OCI-M1 (cell line): ENCODE data around the gene CSK.

Experiments
- DNase-seq: peaks from one replicate; lab custom pipeline; 2025; lab: John Stamatoyannopoulos, UW

The CSK gene

DNA sequence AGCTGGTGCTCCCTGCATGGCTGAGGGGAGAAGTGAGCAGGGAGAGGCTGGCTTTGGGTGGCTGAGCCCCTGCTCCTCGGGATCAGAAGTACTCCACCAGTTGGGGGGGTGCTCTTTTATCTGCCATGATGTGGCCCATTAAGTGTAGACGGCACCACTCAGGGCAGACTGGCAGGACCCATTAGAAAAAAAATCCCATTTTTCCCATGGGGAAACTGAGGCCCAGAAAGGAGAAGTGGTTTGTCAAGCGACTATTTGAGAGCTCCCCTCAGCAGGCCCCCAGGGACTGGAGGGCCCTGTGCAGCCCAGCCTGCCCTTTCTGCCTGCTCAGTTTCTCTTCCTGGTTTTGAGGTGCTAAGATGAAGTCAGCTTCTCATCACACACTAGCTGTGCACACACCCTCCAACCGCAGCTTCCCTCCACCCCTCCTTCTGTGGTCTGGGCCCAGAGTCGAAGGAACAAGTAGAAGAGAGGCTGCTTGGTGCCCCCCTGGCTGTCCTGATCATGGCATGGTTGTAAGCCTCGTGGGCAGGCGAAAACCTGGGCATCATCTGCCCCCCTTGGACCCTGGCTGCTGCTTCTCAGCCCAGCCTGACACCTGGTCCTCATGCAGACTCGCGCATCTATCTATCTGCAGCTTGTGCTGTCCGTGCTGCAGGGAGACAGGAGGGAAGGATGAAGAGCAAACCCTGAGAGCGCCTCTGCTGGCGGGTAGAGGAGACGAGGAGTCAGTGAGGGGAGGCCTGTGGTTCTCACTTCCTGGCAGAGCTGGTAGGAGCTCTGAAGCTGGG, 5.6 kb downstream of the CSK start:
- peak; percentile 95 for DNase-seq

DNA sequence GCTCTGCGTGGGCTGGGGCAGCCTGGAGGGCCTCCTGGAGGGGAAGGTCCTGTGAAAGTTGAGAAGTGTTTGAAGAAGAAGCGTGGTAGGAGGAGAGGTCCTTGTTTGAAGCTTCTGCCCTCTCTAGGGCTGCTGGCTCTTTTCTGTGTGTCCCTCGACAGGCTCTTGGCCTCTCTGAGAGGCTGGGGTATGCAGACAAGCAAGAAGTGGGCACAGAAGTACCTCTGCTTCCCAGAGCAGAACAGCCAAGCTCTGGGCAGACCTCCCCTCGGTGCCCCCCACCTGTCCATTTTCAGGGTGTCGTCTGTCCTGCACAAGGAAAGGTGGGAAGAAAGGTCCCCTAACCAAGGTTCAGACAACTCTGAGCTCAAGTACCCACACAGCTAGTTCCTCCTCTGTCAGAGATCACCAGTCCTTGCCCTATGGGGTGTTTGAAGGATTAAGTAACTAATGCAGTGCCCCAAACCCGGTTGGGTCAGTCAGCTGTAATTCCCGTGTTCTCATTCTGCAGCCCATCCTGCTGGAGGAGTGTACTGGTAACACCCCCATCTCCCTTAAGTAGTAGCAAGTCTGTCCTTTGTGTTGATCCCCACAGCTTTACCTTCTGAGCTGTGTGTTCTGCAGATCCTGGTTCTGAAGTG, 6.3 kb downstream of the CSK start:
- DNase-seq, result no peak

DNA sequence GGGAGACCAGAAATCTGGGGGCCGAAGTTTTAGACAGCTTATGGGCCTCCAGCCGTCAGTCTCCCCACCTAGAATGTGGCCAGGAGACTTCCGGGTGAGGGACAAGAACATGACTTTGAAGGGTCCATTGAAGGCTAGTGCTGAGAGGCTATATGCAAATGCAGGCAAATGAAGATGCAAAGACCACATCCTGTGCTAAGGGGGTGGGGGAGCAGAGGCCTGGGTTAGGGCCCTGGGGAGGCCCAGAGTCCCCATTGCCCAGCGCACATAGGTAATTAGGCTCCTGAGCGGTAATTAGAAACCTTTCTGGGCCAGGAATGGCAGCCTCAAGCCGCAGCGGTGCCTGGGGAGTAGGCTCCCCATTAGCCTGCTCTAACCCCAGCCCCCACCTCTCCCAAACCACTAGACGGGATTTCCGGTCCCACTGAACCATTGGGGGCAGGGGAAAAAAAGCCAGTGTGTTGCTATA, 6.8 kb downstream of the CSK start:
- DNase-seq, result no peak

DNA sequence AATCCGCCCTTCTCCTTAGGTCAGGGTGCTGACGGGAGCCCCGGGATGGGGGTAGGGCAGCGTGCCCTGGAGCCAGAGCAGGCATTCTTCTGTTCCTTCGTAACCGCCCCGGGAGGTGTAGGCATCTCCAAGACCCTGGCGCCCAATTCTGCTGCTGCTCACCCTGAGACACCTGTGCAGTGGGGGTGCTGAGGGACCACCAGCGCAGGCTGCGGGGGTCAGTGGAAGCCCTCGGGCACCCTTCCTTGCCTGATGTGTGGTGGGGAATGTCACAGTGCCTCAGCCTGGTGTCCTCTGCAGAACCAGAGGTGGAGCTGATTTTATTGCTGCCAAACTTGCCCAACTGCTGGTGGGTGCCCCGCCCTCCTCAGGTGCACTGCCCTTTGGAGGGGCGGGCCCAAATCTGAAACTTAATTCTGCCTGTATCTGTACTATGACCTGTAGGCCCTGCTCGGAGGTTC, 7.3 kb downstream of the CSK start:
- no peak for DNase-seq

DNA sequence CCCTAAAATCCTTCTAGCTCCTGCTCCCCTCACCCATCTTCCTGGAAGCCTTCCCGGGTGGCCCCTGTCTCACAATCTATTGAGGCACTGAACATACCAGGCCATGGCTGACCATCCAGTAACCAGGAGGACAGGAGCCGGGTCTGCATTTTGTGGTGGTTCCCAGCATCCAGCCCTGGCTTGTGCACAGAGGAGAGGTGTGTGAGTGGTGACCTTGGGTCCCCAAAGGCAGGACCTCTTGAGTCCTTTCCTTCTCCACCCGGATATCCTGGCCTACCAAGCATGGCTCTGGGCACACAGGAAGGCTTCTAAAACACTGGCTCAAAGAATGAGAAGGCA, 7.8 kb downstream of the CSK start:
- DNase-seq, result no peak

DNA sequence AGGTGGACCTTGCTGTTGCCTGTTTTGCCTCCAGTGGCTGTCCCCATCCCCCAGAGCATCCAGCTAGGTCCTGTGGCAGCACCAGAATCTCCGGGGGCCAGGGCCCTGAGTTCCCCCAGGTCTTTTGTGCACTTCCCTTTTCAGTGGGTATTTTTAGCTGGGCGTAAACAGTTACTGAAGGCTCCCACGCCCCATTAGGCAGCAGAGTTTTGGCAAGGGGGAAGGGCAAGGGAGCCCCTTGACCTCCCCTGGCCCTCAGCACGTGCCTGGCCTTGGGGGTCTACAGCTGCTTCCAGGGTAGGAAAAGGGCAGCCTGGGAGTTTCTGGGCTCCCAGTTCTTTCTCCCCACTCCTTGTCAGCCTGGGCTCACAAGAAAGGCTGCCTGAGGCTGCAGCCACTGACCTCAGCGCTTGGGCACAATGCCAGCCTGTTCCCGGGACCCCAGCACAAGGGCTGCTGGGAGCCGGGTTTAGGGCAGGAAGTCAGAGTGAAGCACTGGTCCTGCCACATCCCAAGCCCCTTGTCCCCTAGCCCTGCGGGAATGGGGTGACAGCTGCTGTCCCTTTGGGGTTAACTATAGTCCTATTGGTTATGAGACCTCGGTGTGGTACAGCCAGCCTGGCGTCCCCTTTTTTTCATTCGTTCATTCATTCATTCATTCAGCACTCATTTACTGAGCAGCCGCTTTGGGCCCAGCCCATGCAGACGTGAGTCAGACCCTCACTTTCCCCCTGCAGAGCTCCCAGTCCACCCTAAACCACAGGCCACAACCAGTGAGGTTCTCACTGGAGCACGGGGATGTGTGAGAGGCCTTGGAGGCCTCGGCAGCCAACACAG, 8.4 kb downstream of the CSK start:
- DNase-seq, result peak; percentile 88

DNA sequence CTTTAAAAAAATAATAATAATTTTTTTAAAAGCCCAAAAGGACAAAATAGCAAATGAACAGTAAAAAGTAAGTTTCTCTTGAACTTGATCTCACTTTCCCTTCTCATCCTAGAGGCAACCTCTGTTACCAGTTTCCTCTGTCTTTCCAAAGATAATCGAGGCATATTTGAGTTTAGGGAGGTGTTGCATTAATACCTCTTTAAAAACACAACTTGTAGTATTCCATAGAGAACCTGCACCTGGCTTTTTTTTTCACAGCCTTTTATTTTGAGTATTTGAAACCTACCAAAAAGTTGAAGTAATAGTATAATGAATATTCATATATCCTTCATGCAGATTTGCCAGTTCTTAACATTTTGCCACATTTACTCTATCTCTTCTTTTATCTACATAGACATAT, 9.1 kb downstream of the CSK start:
- DNase-seq, result no peak

DNA sequence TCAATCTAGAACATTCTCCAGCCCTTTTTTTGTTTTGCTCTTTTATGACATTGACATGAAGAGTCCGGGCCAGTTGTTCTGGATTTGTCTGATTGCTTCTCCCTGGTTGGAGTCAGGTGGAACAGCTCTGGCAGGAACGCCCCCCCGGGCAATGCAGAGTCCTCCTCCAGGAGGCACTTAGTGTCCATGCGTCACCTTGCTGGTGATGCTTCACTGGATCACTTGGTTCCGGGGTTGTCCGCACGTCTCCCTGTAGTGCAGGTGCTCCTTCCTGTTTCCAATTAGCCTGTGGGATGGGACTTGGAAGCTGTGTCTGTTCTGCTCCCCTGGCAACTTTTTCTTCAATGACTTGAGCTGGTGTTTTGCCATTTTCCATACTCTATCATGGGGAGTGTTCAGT, 9.8 kb downstream of the CSK start:
- no peak for DNase-seq

DNA sequence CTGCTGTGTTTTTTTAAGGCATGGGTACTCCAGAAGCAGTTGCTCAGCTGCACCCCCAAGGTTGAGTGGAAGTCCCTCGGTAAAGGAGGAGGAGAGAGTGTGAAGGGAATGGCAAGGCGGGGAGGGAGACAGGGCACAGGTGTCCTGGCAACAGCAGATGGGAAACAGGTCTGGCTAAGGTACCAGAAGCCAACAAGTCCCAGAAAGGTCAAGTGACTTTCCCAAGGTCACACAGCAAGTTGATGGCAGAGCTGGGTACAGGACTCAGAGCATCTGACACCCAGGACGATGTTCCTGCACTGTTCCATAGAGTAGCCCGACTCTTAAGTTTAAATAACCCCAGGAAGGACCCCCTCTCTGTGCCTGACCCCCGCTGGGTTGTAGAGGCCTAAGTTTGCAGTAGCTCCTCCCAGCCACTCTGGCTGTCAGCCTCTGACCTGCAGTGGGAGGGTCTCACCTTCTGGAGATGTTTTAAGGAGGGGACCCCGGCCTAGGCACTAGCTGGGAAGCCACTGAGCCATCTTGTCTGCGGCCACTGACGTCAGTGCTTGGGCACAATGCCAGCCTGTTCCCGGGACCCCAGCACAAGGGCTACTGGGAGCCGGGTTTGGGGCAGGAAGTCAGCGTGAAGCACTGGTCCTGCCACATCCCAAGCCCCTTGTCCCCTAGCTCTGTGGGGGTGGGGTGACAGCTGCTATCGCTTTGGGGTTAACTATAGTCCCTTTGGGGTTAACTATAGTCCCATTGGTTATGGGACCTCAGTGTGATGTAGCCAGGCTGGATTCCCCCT, 10.5 kb downstream of the CSK start:
- DNase-seq, result no peak

DNA sequence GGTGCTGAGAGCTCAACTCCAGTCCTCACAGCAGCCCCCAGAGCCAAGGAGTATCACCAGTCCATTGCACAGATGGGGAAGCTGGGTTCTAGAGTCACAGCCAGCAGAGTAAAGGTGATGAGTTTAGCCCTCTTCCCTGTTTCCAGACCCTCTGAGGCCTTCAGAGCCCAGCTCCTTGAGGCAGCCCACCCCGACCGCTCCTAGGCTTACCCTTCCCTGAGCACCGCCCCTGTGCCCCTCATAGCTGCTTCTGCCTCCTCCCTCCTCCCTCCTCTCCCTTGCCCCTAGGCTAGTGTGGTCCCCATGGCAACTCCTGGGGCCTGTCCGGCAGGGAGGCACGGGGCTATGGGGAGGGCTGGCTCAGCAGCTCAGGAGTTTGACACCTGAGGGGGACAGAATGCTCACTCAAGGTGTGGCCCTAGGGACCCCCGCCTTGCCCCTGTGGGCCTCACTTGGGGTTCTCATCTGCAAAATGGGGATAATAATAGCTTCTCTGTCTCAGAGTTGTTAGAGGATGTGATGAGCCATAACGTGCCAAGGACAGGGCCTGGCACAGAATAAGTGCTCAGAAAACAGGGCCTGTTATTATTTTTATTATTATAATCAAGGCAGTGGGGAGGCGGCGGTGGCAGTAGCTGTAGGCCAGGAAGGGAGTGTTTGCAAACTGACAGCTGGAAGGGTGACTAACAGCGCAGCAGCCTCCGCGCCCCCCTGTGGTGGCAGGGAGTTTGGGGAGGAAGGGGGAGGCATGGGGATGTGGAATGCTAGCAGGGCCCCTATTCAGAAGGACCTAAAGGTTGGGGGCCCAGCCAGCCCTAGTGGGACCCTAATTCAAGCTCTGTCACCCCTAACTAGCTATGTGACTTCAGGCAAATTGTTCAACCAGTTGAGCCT, 11.5 kb downstream of the CSK start:
- no peak for DNase-seq

DNA sequence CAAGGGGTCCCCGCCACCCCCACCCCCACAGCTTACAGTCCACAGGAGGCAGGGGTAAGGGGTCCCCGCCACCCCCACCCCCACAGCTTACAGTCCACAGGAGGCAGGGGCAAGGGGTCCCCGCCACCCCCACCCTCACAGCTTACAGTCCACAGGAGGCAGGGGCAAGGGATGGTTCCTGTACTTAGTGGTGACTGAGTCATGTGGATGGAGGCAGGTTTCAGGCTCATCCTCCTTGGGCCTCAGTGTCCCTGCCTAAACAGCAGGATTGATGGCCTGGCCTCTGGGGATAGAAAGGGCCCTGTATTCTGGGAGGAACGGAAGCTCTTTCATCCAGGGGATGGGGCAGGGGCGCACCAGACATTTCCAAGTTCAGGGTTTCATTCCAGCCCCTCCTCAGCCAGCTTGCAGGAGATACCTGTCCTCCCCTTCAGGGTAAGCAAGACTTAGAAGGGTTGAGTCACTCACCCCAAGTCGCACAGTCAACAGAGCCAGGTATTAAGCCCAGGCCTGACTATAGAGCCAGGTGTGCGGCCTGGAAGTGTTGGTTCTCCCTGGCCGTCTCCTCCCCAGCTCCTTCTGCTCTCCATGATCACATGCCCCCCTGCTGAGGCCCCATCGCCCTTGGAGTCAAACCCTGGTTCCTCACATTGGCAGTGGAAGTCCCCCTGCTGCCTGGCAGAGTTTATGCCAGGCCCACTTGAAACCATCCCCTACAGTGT, 12.5 kb downstream of the CSK start:
- DNase-seq, result no peak

DNA sequence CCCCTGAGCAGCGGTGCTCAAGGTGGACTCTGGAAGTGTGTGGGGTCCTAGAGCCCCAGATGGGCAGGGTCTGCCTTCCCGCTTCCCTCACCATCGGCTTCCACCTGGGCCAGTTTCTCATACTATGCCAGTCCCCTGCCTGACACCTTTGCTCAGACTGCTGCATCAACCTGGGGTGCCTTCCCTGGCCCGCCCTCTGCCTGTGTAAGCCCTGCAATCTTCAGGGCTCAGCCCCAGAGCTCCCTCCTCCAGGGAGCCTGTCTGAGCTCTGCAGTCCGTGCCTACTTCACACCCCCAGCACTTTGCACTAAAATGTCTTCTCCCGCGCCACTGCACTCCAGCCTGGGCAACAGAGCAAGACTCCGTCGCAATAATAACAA, 13.1 kb downstream of the CSK start:
- DNase-seq, result no peak

DNA sequence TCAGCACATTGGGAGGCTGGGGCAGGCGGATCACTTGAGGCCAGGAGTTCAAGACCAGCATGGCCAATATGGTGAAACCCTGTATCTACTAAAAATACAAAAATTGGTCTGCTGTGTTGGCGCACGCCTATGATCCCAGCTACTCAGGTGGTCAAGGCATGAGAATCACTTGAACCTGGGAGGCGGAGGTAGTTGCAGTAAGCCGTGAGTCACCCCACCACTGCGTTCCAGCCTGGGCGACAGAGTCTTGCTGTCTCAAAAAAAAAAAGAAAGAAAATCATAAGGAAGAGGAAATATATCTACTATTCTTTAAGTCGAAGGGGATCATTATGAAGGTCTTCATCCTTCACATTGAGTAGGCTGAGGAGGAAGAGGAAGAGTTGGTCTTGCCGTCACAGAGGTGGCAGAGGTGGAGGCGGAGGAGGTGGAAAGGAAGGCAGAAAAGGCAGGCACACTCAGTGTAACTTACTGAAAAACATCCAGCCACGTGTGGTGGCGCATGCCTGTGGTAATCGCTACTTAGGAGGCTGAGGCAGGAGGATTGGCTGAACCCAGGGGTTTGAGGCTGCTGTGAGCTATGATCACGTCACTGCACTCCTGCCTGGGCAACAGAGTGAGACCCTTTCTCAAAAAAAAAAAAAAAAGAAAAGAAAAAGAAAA, 14.2 kb downstream of the CSK start:
- DNase-seq, result no peak

DNA sequence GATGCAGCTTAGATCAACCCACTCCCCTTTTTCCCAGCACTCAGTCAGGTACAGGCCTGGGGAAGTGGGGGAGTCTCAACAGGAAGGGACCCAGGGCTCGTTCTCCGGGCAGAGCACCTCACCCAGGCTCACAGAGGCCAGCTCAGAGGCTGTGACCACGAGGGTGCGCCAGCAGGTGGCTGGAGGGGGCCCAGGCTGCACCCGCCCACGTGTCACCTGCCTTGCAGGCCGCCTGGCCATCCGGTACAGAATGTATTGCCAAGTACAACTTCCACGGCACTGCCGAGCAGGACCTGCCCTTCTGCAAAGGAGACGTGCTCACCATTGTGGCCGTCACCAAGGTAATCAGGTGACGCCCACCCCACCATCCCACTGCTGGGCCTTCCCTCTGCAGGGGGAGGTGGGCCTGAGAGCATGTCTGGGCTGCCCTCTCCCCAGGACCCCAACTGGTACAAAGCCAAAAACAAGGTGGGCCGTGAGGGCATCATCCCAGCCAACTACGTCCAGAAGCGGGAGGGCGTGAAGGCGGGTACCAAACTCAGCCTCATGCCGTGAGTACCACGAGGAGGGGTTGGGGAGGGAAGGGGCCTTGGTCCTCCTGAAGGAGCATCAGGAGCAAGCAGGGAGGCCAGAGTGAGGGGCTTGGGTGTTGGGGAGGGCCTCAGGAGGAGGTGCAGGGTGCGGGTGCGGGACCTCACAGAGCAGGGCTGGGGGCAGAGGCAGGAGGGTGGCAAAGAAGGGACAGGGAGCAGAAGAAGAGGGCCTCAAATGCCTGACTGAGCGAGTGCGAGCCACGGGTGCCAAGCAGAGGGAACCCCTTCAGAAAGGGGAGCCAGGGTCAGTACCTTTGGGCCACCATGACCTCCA, 16.7 kb downstream of the CSK start:
- DNase-seq, result no peak

DNA sequence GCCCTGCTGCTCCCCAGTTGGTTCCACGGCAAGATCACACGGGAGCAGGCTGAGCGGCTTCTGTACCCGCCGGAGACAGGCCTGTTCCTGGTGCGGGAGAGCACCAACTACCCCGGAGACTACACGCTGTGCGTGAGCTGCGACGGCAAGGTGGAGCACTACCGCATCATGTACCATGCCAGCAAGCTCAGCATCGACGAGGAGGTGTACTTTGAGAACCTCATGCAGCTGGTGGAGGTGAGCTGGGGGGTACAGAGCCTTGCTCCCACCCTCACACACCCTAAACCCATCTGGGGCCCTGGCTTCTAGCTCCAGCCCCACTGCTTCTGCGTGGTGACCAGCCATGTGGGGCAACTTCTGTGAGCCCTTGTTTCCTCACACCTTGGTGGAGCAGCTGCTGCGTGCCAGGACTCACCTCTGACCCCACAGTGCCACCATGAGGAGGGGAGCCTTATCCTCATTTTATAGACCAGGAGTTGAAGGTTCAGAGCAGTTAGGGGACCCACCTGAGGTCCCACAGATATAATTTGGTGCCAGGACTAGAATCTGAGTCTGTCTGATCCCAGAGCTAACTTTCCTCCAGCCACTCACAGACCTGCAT, 17.5 kb downstream of the CSK start:
- peak; percentile 15 for DNase-seq

DNA sequence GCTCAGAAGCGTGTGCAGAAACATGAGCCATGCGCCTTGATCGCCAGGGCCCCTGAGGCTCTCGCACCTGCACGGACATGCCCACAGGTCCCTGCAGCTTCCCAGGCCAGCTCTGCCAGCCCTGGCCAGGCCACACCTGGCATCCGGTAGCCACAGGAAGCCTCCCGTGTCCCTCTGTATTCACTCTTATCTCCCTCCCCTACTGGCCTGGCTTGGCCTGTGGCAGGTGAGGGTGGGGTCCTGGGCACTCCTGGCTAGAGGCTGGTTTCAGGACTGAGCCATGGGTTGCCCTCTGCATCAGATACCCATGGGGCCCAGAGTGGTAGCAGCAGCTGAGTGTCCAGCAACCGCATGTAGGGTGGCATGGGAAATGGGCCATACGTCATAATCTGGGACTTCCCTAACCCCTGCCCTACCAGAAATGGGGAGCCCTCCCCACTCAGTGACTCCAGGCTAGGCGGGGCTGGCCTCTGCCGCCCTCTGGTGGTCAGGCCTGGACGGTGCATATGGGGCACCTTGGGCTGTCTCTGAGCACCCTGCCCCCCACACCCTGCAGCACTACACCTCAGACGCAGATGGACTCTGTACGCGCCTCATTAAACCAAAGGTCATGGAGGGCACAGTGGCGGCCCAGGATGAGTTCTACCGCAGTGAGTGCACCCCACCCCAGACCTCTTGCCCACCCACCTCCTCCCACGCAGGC, 18.1 kb downstream of the CSK start:
- DNase-seq, result peak; percentile 87

DNA sequence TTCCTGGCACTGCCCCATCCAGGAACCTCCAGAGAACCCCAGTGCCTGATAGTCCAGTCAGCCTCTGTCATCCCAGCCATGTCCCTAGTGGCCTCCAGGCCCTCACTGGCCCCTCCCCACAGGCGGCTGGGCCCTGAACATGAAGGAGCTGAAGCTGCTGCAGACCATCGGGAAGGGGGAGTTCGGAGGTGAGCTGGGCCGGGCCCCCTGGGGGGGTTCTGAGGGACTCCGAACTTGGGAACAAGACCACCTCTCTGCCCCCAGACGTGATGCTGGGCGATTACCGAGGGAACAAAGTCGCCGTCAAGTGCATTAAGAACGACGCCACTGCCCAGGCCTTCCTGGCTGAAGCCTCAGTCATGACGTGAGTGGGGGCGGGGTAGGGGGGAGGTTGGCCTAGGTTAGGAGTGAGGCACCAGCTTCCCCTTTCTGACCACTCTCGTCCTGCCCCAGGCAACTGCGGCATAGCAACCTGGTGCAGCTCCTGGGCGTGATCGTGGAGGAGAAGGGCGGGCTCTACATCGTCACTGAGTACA, 18.7 kb downstream of the CSK start:
- DNase-seq, result no peak
